ENCODE data around the gene NAA80.

DNA sequence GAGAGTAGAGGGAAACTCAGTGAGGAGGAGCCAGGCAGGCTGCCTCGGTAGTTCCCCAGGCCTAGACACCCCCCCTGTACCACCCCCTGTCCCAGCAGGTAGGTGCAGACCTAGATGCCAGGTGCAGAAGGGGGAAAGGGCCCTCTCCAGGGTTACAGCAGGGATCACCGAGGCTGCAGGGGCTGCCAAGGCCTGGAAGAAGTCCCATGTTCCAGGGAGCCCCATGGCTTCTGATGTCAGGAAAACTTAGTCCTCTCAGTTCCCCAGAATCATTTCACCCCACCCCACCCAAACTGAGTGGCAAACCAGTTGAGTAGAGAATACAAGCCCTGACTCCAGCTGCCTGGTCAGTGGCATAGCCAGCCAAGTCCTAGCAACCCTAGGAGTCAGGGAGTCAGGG lies 37.7 kb downstream of the NAA80 start:
- TF ChIP-seq CTCF (IDR thresholded peaks at IDR 0.05) (no peak), POLR2A (IDR thresholded peaks at IDR 0.05) (no peak)
